Testis (tissue), 3 donors: ENCODE data around the gene SUGP2. TPM values are rescaled to one million over a fixed set of nuclear protein-coding genes. Genes with fewer than 3 reads are reported as not detected.

Source experiments
- DNase-seq: peaks from one replicate; pipeline ENCODE4 v3.0.0-alpha.2; 2019
- H3K27ac ChIP-seq, 2 donors: fragments of 200-600 bp; sonication (generic); one replicate each; pipeline ENCODE4 v1.5.1; 2019
- H3K27me3 ChIP-seq: fragments of 200-600 bp; sonication (generic); one replicate; pipeline ENCODE4 v1.5.1; 2019
- H3K36me3 ChIP-seq: fragments of 200-600 bp; sonication (generic); one replicate; pipeline ENCODE4 v1.5.1; 2017; ENCODE audit warnings: low read depth; ENCODE audit errors: missing control alignments
- H3K4me1 ChIP-seq: fragments of 200-600 bp; sonication (generic); one replicate; pipeline ENCODE4 v1.5.1; 2019
- H3K4me3 ChIP-seq, 2 donors: fragments of 200-600 bp; sonication (generic); one replicate each; pipeline ENCODE4 v1.5.1; 2017 to 2019
- H3K9me3 ChIP-seq: fragments of 200-600 bp; sonication (generic); one replicate; pipeline ENCODE4 v1.5.1; 2017
- CTCF ChIP-seq, 3 experiments: fragments of 450-650 bp in 2 of 3; fragments of 200-600 bp in 1 of 3; sonication (generic) in 1 of 3; IDR thresholded peaks; one replicate each; pipeline ENCODE4 v1.5.1; 2016 to 2019; ENCODE audit warnings: antibody characterized with exemption in 3 of 3, mild to moderate bottlenecking in 2 of 3, moderate library complexity in 1 of 3
- POLR2A ChIP-seq: fragments of 450-650 bp; IDR thresholded peaks from one replicate; pipeline ENCODE4 v1.6.1; 2017; ENCODE audit warnings: antibody characterized with exemption, mild to moderate bottlenecking, moderate library complexity
- WGBS, 2 donors: methylation state at CpG; one replicate each; pipeline ENCODE4 v1.1.5; 2018; 5-methylcytosine and 5-hydroxymethylcytosine counted together
- intact Hi-C: fragments of 100-400 bp; cut with DNase I; formaldehyde crosslinking; loops from one replicate; pipeline ENCODE4 v1.15.1; 2023; ENCODE audit warnings: low total_unique reads
- polyA plus RNA-seq: library from polyadenylated mRNA; stranded (reverse); fragments of 350-450 nt; fragmentation: Illumina TruSeq; extraction: RNeasy Lipid Tissue Mini Kit (QIAGEN cat#74804); gene quantifications from one replicate; pipeline ENCODE4 v1.2.3, GENCODE V29; 2014; ENCODE audit warnings: low read depth, low replicate concordance; ENCODE audit not compliant: insufficient read depth
- total RNA-seq, 2 donors: library from RNA; depleted of rRNA; stranded (reverse); fragments of >200 nt; gene quantifications; one replicate each; pipeline ENCODE4 v1.2.3, GENCODE V29; 2016

SUGP2 gene
- total and polyA plus RNA-seq, 3 donors from 2014 or later: 176 to 331 (median 254) TPM

- TF ChIP-seq POLR2A (no peak), CTCF (IDR thresholded peaks at IDR 0.05) (no peak)
- intact Hi-C loops: no loop called here
- peaks cover 18% of the 10 kb centered on the region for H3K4me1 ChIP-seq
- no peaks in the 10 kb centered on the region for H3K9me3 ChIP-seq
- 5 to 7% methylated on average over 10 of the region's 10 CpGs for WGBS, 2 donors
- H3K4me3 ChIP-seq: peak overlapping the region; percentile 90 to 98
- peak; percentile 67 for DNase-seq
- H3K36me3 ChIP-seq: no peaks in the 10 kb centered on the region
- peak overlapping the region in 1 of 2 donors; percentile 95 for H3K27ac ChIP-seq
- H3K27me3 ChIP-seq: no peaks in the 10 kb centered on the region
Measured at GRCh38 chr19:19034204-19034624, 897 bp upstream of the SUGP2 start.

GRCh38 chr19:19033176-19033425, 216 bp downstream of the SUGP2 start:
- no peaks in the 10 kb centered on the region for H3K27me3 ChIP-seq
- TF ChIP-seq CTCF (IDR thresholded peaks at IDR 0.05) (no peak), POLR2A (no peak)
- DNase-seq: no peak
- no peaks in the 10 kb centered on the region for H3K36me3 ChIP-seq
- WGBS, 2 donors: 1% methylated on average over 28 of the region's 32 CpGs; no CpG with 5 or more reads in 1 of the 2 donors
- intact Hi-C loops: no loop called here
- no peaks in the 10 kb centered on the region for H3K9me3 ChIP-seq
- H3K27ac ChIP-seq: peak overlapping the region in 1 of 2 donors; percentile 95
- peak overlapping the region; percentile 90 to 98 for H3K4me3 ChIP-seq
- H3K4me1 ChIP-seq: peaks cover 18% of the 10 kb centered on the region

GRCh38 chr19:19032420-19033175, 719 bp downstream of the SUGP2 start:
- H3K27ac ChIP-seq: peak overlapping the region in 1 of 2 donors; percentile 95
- H3K36me3 ChIP-seq: no peaks in the 10 kb centered on the region
- intact Hi-C loops: no loop called here
- TF ChIP-seq CTCF (IDR thresholded peaks at IDR 0.05) (no peak), POLR2A (no peak)
- peak; percentile 94 for DNase-seq
- WGBS, 2 donors: 3 to 9% methylated on average over 18 to 31 of the region's 31 CpGs
- H3K27me3 ChIP-seq: no peaks in the 10 kb centered on the region
- H3K4me1 ChIP-seq: peaks cover 18% of the 10 kb centered on the region
- H3K9me3 ChIP-seq: no peaks in the 10 kb centered on the region
- peak overlapping the region; percentile 90 to 98 for H3K4me3 ChIP-seq

GRCh38 chr19:19031891-19032290, 1.4 kb downstream of the SUGP2 start:
- Histone ChIP-seq H3K27me3 (no peaks in the 10 kb centered on the region), H3K9me3 (no peaks in the 10 kb centered on the region), H3K4me1 (peaks cover 18% of the 10 kb centered on the region), H3K27ac (no peak overlapping the region), H3K36me3 (no peaks in the 10 kb centered on the region), H3K4me3 (peak overlapping the region in 1 of 2 donors; percentile 90)
- no peak for TF ChIP-seq CTCF (IDR thresholded peaks at IDR 0.05)
- TF ChIP-seq POLR2A: no peak
- intact Hi-C loops: no loop called here
- 52 to 64% methylated on average over 5 of the region's 5 CpGs for WGBS, 2 donors
- DNase-seq: no peak

GRCh38 chr19:19028526-19028925, 4.8 kb downstream of the SUGP2 start:
- intact Hi-C loops: no loop called here
- no peak for TF ChIP-seq CTCF (IDR thresholded peaks at IDR 0.05)
- TF ChIP-seq POLR2A: no peak
- Histone ChIP-seq H3K4me3 (no peak overlapping the region), H3K27me3 (no peaks in the 10 kb centered on the region), H3K36me3 (no peaks in the 10 kb centered on the region), H3K27ac (no peak overlapping the region), H3K9me3 (no peaks in the 10 kb centered on the region), H3K4me1 (peaks cover 10% of the 10 kb centered on the region)
- DNase-seq: no peak
- WGBS, 2 donors: 87 to 92% methylated on average over 8 to 9 of the region's 9 CpGs
